Measurements from ENCODE around the gene RUNX1.

RUNX1 gene

DNA sequence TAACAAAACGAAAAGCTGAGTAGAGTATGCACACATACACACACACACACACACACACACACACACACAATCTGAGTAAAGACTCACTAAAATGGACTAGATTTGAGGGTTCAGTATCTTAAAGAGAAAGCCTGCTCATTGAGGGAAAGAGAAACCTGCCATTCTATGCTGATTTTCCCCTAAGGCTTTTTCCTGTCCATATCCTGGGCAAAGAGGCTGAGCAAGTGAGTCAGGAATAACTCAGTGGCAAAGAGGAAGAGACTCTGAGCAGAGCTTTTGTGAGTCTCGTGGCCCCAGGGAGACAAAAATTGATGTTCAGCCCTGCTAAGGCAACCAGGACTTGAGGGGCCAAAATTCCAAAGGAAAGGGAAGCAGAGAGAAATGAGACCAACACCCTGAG is 37.3 kb upstream of the RUNX1 start:
- Histone ChIP-seq H3K14ac (ENCODE audit: low read length) (no peak overlapping the region), H3K4me3 (ENCODE audit: low read depth, low read length) (no peak overlapping the region), H2AFZ (ENCODE audit: insufficient read depth, low read length, poor library complexity) (no peak overlapping the region), H3K79me1 (ENCODE audit: low read length) (no peaks in the 10 kb centered on the region), H3K23ac (ENCODE audit: low read length) (no peak overlapping the region), H4K12ac (ENCODE audit: low read depth, low read length) (no peak overlapping the region), H2BK120ac (ENCODE audit: insufficient read depth, low read length, poor library complexity) (no peak overlapping the region), H3K9me3 (ENCODE audit: insufficient read depth, low read depth, low read length) (peaks cover 1% of the 10 kb centered on the region), H3K4me1 (ENCODE audit: control insufficient read depth in 1 of 2, insufficient read depth in 2 of 2, low read length in 2 of 2) (peaks cover 0 to 2% of the 10 kb centered on the region in 2 experiments), H3K4me2 (ENCODE audit: low read length) (no peak overlapping the region), H4K91ac (ENCODE audit: low read depth, low read length) (no peak overlapping the region), H4K8ac (ENCODE audit: low read depth, low read length) (no peak overlapping the region), H2AK5ac (ENCODE audit: low read length) (no peak overlapping the region), H2BK12ac (ENCODE audit: low read length) (no peak overlapping the region), H3K36me3 (ENCODE audit: control insufficient read depth in 1 of 2, insufficient read depth in 2 of 2, low read length in 2 of 2) (no peaks in the 10 kb centered on the region), H3K27ac (ENCODE audit: low read depth, low read length) (peak overlapping the region; percentile 59), H3K18ac (ENCODE audit: low read length) (no peak overlapping the region), H2BK5ac (ENCODE audit: low read depth, low read length, poor library complexity) (no peak overlapping the region), H3K4ac (ENCODE audit: low read depth, low read length) (no peak overlapping the region), H3K79me2 (ENCODE audit: control insufficient read depth, insufficient read depth, low read length, poor library complexity) (no peaks in the 10 kb centered on the region), H3K27me3 (ENCODE audit: insufficient read depth, low read length) (no peaks in the 10 kb centered on the region), H3K9ac (ENCODE audit: low read length) (no peak overlapping the region)
- WGBS (ENCODE audit: extremely low coverage, insufficient coverage, insufficient read length) = no CpG with 5 or more reads among the region's 2 CpGs
- DNase-seq = peak in 1 of 2 donors; percentile 35

DNA sequence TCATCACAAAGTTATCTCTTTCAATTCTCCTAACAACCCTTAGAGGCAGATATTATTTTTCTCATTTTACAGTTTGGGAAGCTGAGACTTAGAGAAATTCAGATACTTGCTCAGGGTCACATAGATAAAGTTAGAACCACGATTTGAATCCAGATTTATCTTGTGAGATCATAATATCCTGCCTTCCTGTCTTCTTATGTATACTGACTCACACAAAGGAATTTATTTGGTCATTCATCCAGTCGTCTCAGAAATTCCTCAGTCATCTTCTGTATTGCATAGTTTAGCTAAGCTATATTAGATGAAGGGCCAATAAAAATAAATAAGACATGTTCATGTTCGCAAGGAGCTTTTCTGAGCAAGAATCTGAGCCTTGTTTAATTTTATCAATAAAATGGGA is 35.8 kb upstream of the RUNX1 start:
- H3K18ac ChIP-seq (ENCODE audit: low read length) = no peak overlapping the region
- no peak overlapping the region for H3K4me2 ChIP-seq (ENCODE audit: low read length)

DNA sequence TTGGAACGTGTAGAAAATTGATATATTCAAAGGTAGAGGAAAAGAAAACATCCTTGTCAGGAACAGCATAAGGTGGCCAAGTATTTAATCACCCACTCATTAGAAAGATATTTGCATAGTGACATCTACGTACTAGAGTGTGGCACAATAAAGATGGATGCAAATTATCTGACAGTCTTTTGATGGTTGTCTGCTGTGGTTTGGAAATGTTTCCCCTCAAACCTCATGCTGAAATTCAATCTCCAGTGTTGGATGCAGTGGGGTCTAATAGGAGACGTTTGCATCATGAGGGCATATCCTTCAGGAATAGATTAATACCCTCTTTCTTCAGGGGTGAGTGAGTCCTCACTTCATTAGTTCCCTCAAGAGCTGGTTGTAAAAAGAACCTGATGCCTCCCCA is 34.1 kb upstream of the RUNX1 start:
- H2BK12ac ChIP-seq (ENCODE audit: low read length) = no peak overlapping the region
- peaks cover 1% of the 10 kb centered on the region for H3K9me3 ChIP-seq (ENCODE audit: insufficient read depth, low read depth, low read length)
- DNase-seq = no peak
- H4K8ac ChIP-seq (ENCODE audit: low read depth, low read length) = no peak overlapping the region
- no peak overlapping the region for H3K4ac ChIP-seq (ENCODE audit: low read depth, low read length)
- no peak overlapping the region for H4K12ac ChIP-seq (ENCODE audit: low read depth, low read length)
- no peak overlapping the region for H2AK5ac ChIP-seq (ENCODE audit: low read length)
- H2BK5ac ChIP-seq (ENCODE audit: low read depth, low read length, poor library complexity) = no peak overlapping the region
- no peak overlapping the region for H4K91ac ChIP-seq (ENCODE audit: low read depth, low read length)
- peaks cover 4 to 7% of the 10 kb centered on the region in 2 experiments for H3K4me1 ChIP-seq (ENCODE audit: control insufficient read depth in 1 of 2, insufficient read depth in 2 of 2, low read length in 2 of 2)
- H2BK120ac ChIP-seq (ENCODE audit: insufficient read depth, low read length, poor library complexity) = no peak overlapping the region
- no peaks in the 10 kb centered on the region for H3K36me3 ChIP-seq (ENCODE audit: control insufficient read depth in 1 of 2, insufficient read depth in 2 of 2, low read length in 2 of 2)
- H3K27ac ChIP-seq (ENCODE audit: low read depth, low read length) = no peak overlapping the region
- H3K4me2 ChIP-seq (ENCODE audit: low read length) = no peak overlapping the region
- H3K4me3 ChIP-seq (ENCODE audit: low read depth, low read length) = no peak overlapping the region
- no peak overlapping the region for H3K18ac ChIP-seq (ENCODE audit: low read length)
- no peak overlapping the region for H3K14ac ChIP-seq (ENCODE audit: low read length)
- no peaks in the 10 kb centered on the region for H3K79me2 ChIP-seq (ENCODE audit: control insufficient read depth, insufficient read depth, low read length, poor library complexity)
- no peak overlapping the region for H2AFZ ChIP-seq (ENCODE audit: insufficient read depth, low read length, poor library complexity)
- WGBS (ENCODE audit: extremely low coverage, insufficient coverage, insufficient read length) = 100% methylated on average over 1 of the region's 3 CpGs
- H3K23ac ChIP-seq (ENCODE audit: low read length) = no peak overlapping the region
- no peaks in the 10 kb centered on the region for H3K27me3 ChIP-seq (ENCODE audit: insufficient read depth, low read length)
- H3K9ac ChIP-seq (ENCODE audit: low read length) = no peak overlapping the region
- no peaks in the 10 kb centered on the region for H3K79me1 ChIP-seq (ENCODE audit: low read length)

More for the DNA sequence above, 35.8 kb upstream of the RUNX1 start:
- peak; percentile 16 to 75 for DNase-seq
- no peak overlapping the region for H3K4ac ChIP-seq (ENCODE audit: low read depth, low read length)
- H3K23ac ChIP-seq (ENCODE audit: low read length) = no peak overlapping the region
- H4K91ac ChIP-seq (ENCODE audit: low read depth, low read length) = no peak overlapping the region
- H4K12ac ChIP-seq (ENCODE audit: low read depth, low read length) = no peak overlapping the region
- H3K4me1 ChIP-seq (ENCODE audit: control insufficient read depth in 1 of 2, insufficient read depth in 2 of 2, low read length in 2 of 2) = peaks cover 4 to 7% of the 10 kb centered on the region in 2 experiments
- no peak overlapping the region for H2BK12ac ChIP-seq (ENCODE audit: low read length)
- peaks cover 1% of the 10 kb centered on the region for H3K9me3 ChIP-seq (ENCODE audit: insufficient read depth, low read depth, low read length)
- H4K8ac ChIP-seq (ENCODE audit: low read depth, low read length) = no peak overlapping the region
- H3K79me2 ChIP-seq (ENCODE audit: control insufficient read depth, insufficient read depth, low read length, poor library complexity) = no peaks in the 10 kb centered on the region
- H2BK5ac ChIP-seq (ENCODE audit: low read depth, low read length, poor library complexity) = no peak overlapping the region
- no peak overlapping the region for H3K9ac ChIP-seq (ENCODE audit: low read length)
- no peaks in the 10 kb centered on the region for H3K27me3 ChIP-seq (ENCODE audit: insufficient read depth, low read length)
- no peak overlapping the region for H2AFZ ChIP-seq (ENCODE audit: insufficient read depth, low read length, poor library complexity)
- no CpG with 5 or more reads among the region's 3 CpGs for WGBS (ENCODE audit: extremely low coverage, insufficient coverage, insufficient read length)
- no peak overlapping the region for H3K14ac ChIP-seq (ENCODE audit: low read length)
- H3K36me3 ChIP-seq (ENCODE audit: control insufficient read depth in 1 of 2, insufficient read depth in 2 of 2, low read length in 2 of 2) = no peaks in the 10 kb centered on the region
- no peak overlapping the region for H2BK120ac ChIP-seq (ENCODE audit: insufficient read depth, low read length, poor library complexity)
- H2AK5ac ChIP-seq (ENCODE audit: low read length) = no peak overlapping the region
- H3K4me3 ChIP-seq (ENCODE audit: low read depth, low read length) = no peak overlapping the region
- no peak overlapping the region for H3K27ac ChIP-seq (ENCODE audit: low read depth, low read length)
- no peaks in the 10 kb centered on the region for H3K79me1 ChIP-seq (ENCODE audit: low read length)

DNA sequence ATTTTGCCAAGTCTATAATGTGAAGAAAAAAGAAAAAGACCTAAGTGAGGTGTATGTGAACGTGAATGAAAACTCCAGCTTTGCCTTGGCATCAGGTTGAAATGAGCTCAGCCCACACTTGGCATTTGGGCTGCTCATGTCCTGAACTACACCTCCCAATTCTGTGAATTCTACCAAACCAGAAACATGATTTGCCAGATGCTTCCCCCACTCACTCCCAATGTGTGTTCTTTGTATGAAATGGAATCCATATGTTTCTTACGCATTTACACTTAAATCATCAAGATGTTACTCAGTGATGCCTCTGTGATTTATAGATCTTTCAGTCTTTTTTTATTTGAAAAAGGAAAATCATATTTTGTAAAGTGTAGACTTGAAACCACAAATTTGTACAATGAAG is 32.8 kb upstream of the RUNX1 start:
- Histone ChIP-seq H3K4me3 (ENCODE audit: low read depth, low read length) (no peak overlapping the region), H3K4me1 (ENCODE audit: control insufficient read depth in 1 of 2, insufficient read depth in 2 of 2, low read length in 2 of 2) (peaks cover 4 to 7% of the 10 kb centered on the region in 2 experiments), H3K4ac (ENCODE audit: low read depth, low read length) (no peak overlapping the region), H3K14ac (ENCODE audit: low read length) (no peak overlapping the region), H3K23ac (ENCODE audit: low read length) (no peak overlapping the region), H4K12ac (ENCODE audit: low read depth, low read length) (no peak overlapping the region), H2BK5ac (ENCODE audit: low read depth, low read length, poor library complexity) (no peak overlapping the region), H2BK120ac (ENCODE audit: insufficient read depth, low read length, poor library complexity) (no peak overlapping the region), H2AFZ (ENCODE audit: insufficient read depth, low read length, poor library complexity) (no peak overlapping the region), H3K79me2 (ENCODE audit: control insufficient read depth, insufficient read depth, low read length, poor library complexity) (no peaks in the 10 kb centered on the region), H3K4me2 (ENCODE audit: low read length) (no peak overlapping the region), H3K27ac (ENCODE audit: low read depth, low read length) (no peak overlapping the region), H3K18ac (ENCODE audit: low read length) (no peak overlapping the region), H2AK5ac (ENCODE audit: low read length) (no peak overlapping the region), H3K9me3 (ENCODE audit: insufficient read depth, low read depth, low read length) (peaks cover 1% of the 10 kb centered on the region), H3K36me3 (ENCODE audit: control insufficient read depth in 1 of 2, insufficient read depth in 2 of 2, low read length in 2 of 2) (no peaks in the 10 kb centered on the region), H3K27me3 (ENCODE audit: insufficient read depth, low read length) (no peaks in the 10 kb centered on the region), H4K91ac (ENCODE audit: low read depth, low read length) (no peak overlapping the region), H3K9ac (ENCODE audit: low read length) (no peak overlapping the region), H4K8ac (ENCODE audit: low read depth, low read length) (no peak overlapping the region), H3K79me1 (ENCODE audit: low read length) (no peaks in the 10 kb centered on the region), H2BK12ac (ENCODE audit: low read length) (no peak overlapping the region)
- no CpG with 5 or more reads among the region's 2 CpGs for whole genome bisulfite sequencing (ENCODE audit: extremely low coverage, insufficient coverage, insufficient read length)
- DNase-seq = no peak
